Gastroesophageal sphincter (tissue), 4 donors: ENCODE results near the gene PHPT1. TPM values are rescaled to one million over a fixed set of nuclear protein-coding genes. Genes with fewer than 3 reads are reported as not detected.

Experiments
- ATAC-seq: fragments of 150-250 bp; one replicate; pipeline ENCODE4 v1.9.1; 2016; ENCODE audit warnings: mild to moderate bottlenecking, moderate library complexity
- H3K27ac ChIP-seq, 4 donors: fragments of 200-600 bp; sonication (generic) in 3 of 4; 1 replicate in 3 of 4; 2 replicates in 1 of 4; pipeline ENCODE4 v1.5.1; 2016 to 2019
- H3K27me3 ChIP-seq: fragments of 200-600 bp; sonication (generic); one replicate; pipeline ENCODE4 v1.5.1; 2019
- H3K36me3 ChIP-seq, 2 donors: fragments of 200-600 bp; sonication (generic); one replicate each; pipeline ENCODE4 v1.5.1; 2019; ENCODE audit warnings: control low read depth in 1 of 2
- H3K4me1 ChIP-seq, 3 donors: fragments of 200-600 bp; sonication (generic); 1 replicate in 2 of 3; 2 replicates in 1 of 3; pipeline ENCODE4 v1.5.1; 2016 to 2019; ENCODE audit warnings: control low read depth in 2 of 3
- H3K4me3 ChIP-seq, 2 donors: fragments of 200-600 bp; sonication (generic); one replicate each; pipeline ENCODE4 v1.5.1; 2019; ENCODE audit warnings: mild to moderate bottlenecking in 1 of 2, moderate library complexity in 1 of 2
- H3K9me3 ChIP-seq, 3 donors: fragments of 200-600 bp; sonication (generic); one replicate each; pipeline ENCODE4 v1.5.1; 2017 to 2019; ENCODE audit warnings: control low read depth in 2 of 3
- CTCF ChIP-seq, 4 experiments: fragments of 200-600 bp in 2 of 4; fragments of 450-650 bp in 2 of 4; sonication (generic) in 1 of 4; IDR thresholded peaks; one replicate each; pipeline ENCODE4 v1.5.1; 2017 to 2019; ENCODE audit warnings: antibody characterized with exemption in 4 of 4, mild to moderate bottlenecking in 2 of 4, moderate library complexity in 2 of 4
- EP300 ChIP-seq: sonication (generic); formaldehyde crosslinking; IDR thresholded peaks from one replicate; pipeline ENCODE4 v1.6.1; 2017; ENCODE audit warnings: antibody characterized with exemption, mild to moderate bottlenecking
- POLR2A ChIP-seq, 2 donors: fragments of 450-650 bp; IDR thresholded peaks; one replicate each; pipeline ENCODE4 v1.6.1; 2017; ENCODE audit warnings: antibody characterized with exemption in 2 of 2, mild to moderate bottlenecking in 2 of 2, moderate library complexity in 1 of 2
- POLR2AphosphoS5 ChIP-seq: sonication (generic); formaldehyde crosslinking; IDR thresholded peaks from one replicate; pipeline ENCODE4 v1.6.1; 2017; ENCODE audit warnings: antibody characterized with exemption
- WGBS, 2 donors: methylation state at CpG; one replicate each; pipeline ENCODE4 v1.1.5; 2018; ENCODE audit warnings: low coverage in 1 of 2; 5-methylcytosine and 5-hydroxymethylcytosine counted together
- total RNA-seq, 4 donors: library from RNA; depleted of rRNA; stranded (reverse); fragments of >200 nt; gene quantifications; one replicate each; pipeline ENCODE4 v1.1.0, GENCODE V29; 2016

PHPT1 gene
- total RNA-seq, 4 donors from 2014 or later: 33.7 to 63.5 (median 43.7) TPM

- Histone ChIP-seq H3K36me3 (peaks cover 0 to 36% of the 10 kb centered on the region in 2 donors), H3K4me1 (peaks cover 0 to 15% (median 4%) of the 10 kb centered on the region in 3 donors), H3K4me3 (no peak overlapping the region), H3K27ac (peak overlapping the region in 2 of 4 donors; percentile 48 to 62), H3K27me3 (no peaks in the 10 kb centered on the region), H3K9me3 (no peaks in the 10 kb centered on the region)
- no peak for ATAC-seq
- 95 to 100% methylated on average over 3 to 6 of the region's 15 CpGs for WGBS, 2 donors
- TF ChIP-seq CTCF (IDR thresholded peaks at IDR 0.05): no peak
- no peak for TF ChIP-seq EP300
- no peak for TF ChIP-seq POLR2AphosphoS5
- TF ChIP-seq POLR2A (IDR thresholded peaks at IDR 0.05): no peak
These were observed 9.2 kb downstream of the PHPT1 start for GRCh38 chr9:136858452-136858843.

DNA sequence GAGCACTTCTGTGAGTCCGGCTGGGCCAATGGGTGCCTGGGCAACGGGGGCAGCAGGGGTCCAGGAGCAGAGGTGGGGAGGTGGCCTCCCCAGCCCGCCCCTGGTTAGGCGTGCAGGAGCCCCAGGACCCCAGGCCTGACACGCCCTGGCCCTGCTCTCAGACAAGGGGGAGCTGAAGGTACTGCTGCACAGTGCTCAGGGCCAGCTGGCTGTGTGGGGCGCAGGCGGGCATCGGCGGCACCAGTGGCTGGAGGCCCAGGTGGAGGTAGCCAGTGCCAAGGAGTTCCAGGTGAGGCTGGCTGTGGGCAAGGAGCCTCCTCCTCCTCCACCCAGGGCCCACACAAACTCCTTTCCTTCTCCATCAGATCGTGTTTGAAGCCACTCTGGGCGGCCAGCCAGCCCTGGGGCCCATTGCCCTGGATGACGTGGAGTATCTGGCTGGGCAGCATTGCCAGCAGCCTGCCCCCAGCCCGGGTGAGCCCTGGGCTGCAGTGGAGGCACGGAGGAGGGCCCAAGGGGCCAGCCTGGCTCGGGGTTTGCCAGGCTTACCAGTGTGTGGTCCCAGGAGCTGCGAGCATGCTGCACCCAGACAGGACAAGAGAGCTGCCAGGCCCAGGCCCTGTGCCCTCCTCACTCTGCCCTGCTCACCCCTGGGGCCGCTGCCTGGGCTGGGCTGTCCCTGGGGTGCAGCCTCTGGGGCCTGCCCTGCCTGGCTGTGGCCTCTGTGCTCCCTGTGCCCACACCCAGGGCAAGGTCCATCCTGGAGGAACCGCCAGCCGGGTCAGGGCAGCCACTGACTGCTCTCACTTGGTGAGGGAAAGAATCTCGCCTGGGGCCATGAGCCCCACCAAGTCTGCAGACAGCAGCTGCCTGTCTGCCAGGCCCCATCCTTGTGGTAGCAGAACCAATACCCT is 9.9 kb downstream of the PHPT1 start:
- ATAC-seq: peak; percentile 31
- Histone ChIP-seq H3K4me1 (peaks cover 0 to 21% (median 4%) of the 10 kb centered on the region in 3 donors), H3K9me3 (no peaks in the 10 kb centered on the region), H3K27ac (peak overlapping the region in 3 of 4 donors; percentile 22 to 62 (median 48)), H3K27me3 (no peaks in the 10 kb centered on the region), H3K36me3 (peaks cover 0 to 42% of the 10 kb centered on the region in 2 donors), H3K4me3 (no peak overlapping the region)
- WGBS, 2 donors: no CpG with 5 or more reads among the region's 20 CpGs
- TF ChIP-seq POLR2AphosphoS5: no peak
- TF ChIP-seq EP300: no peak
- no peak for TF ChIP-seq CTCF (IDR thresholded peaks at IDR 0.05)
- no peak for TF ChIP-seq POLR2A (IDR thresholded peaks at IDR 0.05)

DNA sequence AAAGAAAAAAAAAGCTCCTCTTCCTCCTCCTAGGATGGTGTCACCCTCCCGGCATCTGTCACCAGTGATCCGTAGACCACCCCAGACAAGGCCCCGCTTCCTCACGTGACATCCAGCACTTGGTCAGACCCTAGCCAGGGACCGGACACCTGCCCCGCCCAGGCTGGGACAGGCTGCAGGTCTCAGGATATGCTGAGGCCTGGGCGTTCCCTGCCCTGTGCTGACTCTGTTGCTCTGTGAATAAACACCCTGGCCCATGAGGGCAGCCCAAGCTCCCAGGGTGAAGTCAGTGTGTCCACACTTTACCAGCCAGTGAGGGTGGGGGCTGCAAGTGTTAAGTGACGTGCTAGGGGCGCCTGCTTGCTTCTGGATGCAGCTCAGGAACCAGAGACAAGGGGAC is 11.3 kb downstream of the PHPT1 start:
- Histone ChIP-seq H3K36me3 (peaks cover 0 to 49% of the 10 kb centered on the region in 2 donors), H3K4me3 (no peak overlapping the region), H3K27ac (no peak overlapping the region), H3K27me3 (no peaks in the 10 kb centered on the region), H3K4me1 (peaks cover 3 to 35% (median 11%) of the 10 kb centered on the region in 3 donors), H3K9me3 (no peaks in the 10 kb centered on the region)
- TF ChIP-seq POLR2A (IDR thresholded peaks at IDR 0.05) (no peak), EP300 (no peak), CTCF (IDR thresholded peaks at IDR 0.05) (no peak), POLR2AphosphoS5 (no peak)
- no peak for ATAC-seq
- 63% methylated on average over 3 of the region's 9 CpGs; no CpG with 5 or more reads in 1 of the 2 donors for WGBS, 2 donors

GRCh38 chr9:136860933-136861873 is 12.0 kb downstream of the PHPT1 start:
- Histone ChIP-seq H3K4me1 (peaks cover 3 to 37% (median 11%) of the 10 kb centered on the region in 3 donors), H3K27ac (no peak overlapping the region), H3K9me3 (no peaks in the 10 kb centered on the region), H3K36me3 (peaks cover 0 to 49% of the 10 kb centered on the region in 2 donors), H3K27me3 (no peaks in the 10 kb centered on the region), H3K4me3 (no peak overlapping the region)
- WGBS, 2 donors: no CpG with 5 or more reads among the region's 22 CpGs
- no peak for TF ChIP-seq EP300
- no peak for TF ChIP-seq CTCF (IDR thresholded peaks at IDR 0.05)
- no peak for TF ChIP-seq POLR2A (IDR thresholded peaks at IDR 0.05)
- no peak for TF ChIP-seq POLR2AphosphoS5
- no peak for ATAC-seq
